ENCODE results near the gene GYPB. TPM values are rescaled to one million over a fixed set of nuclear protein-coding genes. Genes with fewer than 3 reads are reported as not detected.
"Not testable (repeated sequence)": the region's sequence is repeated elsewhere in the genome, so short reads cannot be mapped to it uniquely, and the experiment has no call there.

GYPB gene
- total RNA-seq = not detected

DNA sequence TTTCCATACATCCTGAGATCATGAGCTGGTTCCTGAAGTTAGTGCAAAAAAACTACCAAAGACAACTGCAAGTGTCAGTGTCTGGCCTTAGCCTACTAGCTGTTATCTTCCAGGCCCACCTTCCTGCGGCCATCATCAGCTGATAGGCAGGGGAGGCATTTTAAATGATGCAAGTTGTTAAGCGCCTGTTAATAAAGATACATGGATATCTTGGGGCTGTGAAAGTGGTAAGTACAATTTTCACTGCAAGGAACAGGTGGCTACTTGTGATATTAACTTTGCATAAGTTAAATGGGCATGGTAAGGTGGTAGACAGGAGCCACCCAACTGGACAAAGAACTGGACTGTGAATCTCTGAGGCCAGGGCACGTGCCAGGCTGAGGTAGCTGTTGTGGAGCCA, at the start of gene GYPB:
TSS of gene GYPB (minus strand) at position 104 of the 400 bp plus-strand sequence. CDS start at position 11, 93 bp downstream.
- ATAC-seq, H3K36me3 Mint-ChIP-seq: not testable (repeated sequence)

DNA sequence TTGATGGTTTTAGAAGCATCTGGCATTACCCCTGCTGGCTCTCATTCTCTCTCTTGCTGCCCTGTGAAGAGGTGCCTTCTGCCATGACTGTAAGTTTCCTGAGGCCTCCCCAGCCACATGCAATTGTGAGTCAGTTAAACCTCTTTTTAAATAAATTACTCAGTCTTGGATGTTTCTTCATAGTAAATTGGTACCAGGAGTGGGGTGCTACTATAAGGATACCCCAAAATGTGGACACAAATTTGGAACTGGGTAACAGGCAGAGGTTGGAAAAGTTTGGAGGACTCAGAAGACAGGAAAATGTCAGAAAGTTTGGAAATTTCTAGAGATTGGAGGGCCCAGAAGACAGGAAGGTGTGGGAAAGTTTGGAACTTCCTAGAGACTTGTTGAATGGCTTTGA, 42.4 kb upstream of the GYPB start:
- not testable (repeated sequence) for DNase-seq (ENCODE audit: low spot score in 2 of 2); H3K36me3 Mint-ChIP-seq; ATAC-seq
- H3K9me3 Mint-ChIP-seq = peaks cover 6 to 24% of the 10 kb centered on the region in 2 donors
- H3K27ac Mint-ChIP-seq = peak overlapping the region in 1 of 2 donors; percentile 38

More for the DNA sequence above, at the start of gene GYPB:
- H3K9me3 Mint-ChIP-seq; DNase-seq (ENCODE audit: low spot score in 2 of 2); H3K27ac Mint-ChIP-seq: not testable (repeated sequence)

DNA sequence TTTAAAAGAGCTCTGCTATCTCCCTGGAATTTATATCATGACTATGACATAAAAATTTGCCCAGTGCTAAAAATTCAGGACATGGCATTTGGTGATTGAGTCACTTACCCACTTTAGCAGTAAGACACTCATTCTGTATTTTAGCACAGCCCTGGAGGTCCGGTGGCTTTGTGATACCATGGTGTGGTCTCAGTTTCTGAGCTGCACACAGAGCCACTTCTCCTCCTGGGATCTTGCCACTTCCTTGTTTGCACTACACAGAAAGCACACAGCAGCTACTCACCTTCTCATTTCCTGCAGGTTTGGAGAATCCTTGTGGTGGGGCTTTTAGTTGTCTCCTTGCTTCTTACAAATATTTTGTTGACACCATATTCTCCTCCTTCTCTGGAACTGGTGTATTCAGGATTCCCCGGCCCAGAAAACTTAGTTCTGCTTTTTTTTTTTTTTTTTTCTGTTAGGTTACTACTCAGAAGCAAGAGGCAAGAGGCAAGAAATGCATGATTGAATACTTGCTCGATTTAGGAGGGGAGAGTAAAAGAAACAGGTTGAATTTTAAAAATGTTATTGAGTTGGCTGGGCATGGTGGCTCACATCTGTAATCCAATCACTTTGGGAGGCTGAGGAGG, 41.2 kb upstream of the GYPB start:
- ATAC-seq; H3K36me3 Mint-ChIP-seq; DNase-seq (ENCODE audit: low spot score in 2 of 2); H3K27ac Mint-ChIP-seq: not testable (repeated sequence)
- H3K9me3 Mint-ChIP-seq = peaks cover 6 to 24% of the 10 kb centered on the region in 2 donors

DNA sequence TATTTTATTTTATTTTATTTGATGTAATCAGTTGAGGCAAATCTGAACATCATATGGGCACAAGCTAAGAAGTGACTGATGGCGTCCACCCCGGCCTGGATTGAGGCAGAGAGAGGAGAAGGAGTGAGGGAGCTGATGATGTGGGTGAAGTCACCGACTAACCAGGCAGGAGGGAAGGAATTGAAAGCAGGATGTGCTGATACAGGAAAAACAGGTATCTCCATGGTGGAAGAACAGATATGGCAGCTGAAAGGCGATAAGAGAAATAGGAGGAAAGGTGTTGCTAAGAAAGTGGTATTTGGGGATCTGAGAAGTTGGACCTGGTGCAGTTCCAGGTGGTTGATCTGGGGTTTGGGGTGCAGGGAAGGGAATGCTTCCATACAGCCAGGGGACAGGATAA, 37.6 kb upstream of the GYPB start:
- no peak for DNase-seq (ENCODE audit: low spot score in 2 of 2)
- no peak for ATAC-seq
- H3K9me3 Mint-ChIP-seq = peaks cover 4 to 21% of the 10 kb centered on the region in 2 donors
- peaks cover 5 to 7% of the 10 kb centered on the region in 2 donors for H3K36me3 Mint-ChIP-seq
- H3K27ac Mint-ChIP-seq = no peak overlapping the region

DNA sequence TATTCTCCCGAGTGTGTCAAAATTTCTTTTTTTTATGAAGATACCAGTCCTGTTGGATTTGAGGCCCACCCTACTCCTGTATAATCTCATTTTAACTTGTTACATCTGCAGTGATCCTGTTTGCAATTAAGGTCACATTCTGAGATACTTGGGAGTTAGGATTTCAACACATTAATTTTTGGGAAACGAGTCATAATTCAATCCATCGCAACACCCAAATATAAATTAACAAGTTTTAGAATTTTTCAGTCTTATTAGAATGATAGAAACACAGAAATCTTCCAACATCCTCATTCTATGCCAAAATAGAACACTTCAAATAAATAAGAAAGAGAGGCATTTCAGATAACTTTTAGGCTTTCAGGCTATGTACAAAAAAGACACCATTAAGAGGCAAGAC, 36.2 kb upstream of the GYPB start:
- H3K36me3 Mint-ChIP-seq; DNase-seq (ENCODE audit: low spot score in 2 of 2); ATAC-seq; H3K27ac Mint-ChIP-seq; H3K9me3 Mint-ChIP-seq: not testable (repeated sequence)

DNA sequence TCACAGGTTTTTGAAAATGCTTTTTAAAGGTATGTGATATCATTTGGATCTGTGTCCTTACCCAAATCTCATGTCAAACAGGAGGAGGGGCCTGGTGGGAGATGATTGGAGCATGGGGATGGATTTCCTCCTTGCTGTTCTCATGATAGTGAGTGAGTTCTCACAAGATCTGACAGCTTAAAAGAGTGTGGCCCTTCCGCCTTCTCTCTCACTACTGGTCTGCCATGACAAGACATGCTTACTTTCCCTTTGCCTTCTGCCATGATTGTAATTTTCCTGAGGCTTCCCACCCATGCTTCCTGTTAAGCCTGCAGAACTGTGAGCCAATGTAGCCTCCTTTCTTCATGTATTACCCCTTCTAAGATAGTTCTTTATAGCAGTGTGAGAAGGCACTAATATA, 32.3 kb upstream of the GYPB start:
- DNase-seq (ENCODE audit: low spot score in 2 of 2); H3K36me3 Mint-ChIP-seq; ATAC-seq; H3K9me3 Mint-ChIP-seq; H3K27ac Mint-ChIP-seq: not testable (repeated sequence)

DNA sequence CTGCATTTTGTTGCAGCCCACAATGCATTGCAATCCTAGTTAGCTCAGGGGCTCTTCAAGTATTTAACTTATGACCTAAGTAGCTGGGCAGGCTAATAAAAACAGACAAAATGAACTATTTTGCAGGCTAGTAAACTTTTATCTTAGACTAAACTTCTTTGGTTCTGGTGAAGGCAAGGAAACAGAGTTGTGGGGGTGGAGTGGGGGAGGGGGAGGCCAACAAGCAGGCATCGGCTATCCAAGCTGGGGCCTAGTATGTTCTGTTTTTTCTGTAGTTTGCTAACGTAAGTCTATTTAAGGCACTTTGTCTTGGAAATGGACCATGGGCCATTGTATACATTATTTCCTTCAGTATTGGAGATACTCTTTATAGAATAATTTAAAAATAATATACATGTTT, 31.5 kb upstream of the GYPB start:
- H3K36me3 Mint-ChIP-seq; ATAC-seq; DNase-seq (ENCODE audit: low spot score in 2 of 2); H3K27ac Mint-ChIP-seq; H3K9me3 Mint-ChIP-seq: not testable (repeated sequence)

DNA sequence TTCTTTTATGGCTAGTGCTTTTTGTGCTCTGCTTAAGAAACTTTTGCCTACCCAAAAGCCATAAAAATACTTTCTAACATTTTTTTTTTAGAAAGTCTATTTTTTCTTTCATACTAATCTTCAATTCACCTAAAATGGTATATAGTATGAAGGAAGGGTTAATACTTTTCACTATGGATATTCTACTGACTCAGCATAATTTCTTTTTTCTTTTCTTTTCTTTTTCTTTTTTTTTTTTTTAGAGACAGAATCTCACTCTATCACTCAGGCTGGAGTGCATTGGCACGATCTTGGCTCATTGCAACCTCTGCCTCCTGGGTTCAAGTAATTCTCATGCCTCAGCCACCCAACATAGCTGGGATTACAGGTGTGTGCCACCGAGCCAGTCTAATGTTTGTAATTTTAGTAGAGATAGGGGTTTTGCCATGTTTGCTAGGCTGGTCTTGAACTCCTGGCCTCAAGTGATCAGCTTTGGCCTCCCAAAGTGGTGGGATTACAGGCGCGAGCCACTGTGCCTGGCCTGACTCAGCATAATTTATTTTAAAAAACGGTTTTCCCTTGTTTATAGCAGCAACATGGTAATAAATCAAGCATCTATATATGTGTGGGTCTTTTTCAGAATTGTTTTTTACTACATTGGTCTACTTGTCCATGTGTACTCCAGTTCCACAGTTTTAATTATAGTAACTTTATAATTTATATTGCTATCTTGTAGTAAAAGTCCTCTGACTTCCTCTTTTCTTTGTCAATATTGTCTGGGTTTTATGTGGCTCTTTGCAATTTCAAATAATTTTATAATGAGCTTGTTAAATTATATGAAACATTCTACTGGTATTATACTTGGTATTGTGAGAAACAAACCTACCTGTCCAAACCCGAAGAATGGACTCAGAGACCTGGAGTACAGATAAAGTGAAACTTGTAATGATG, 30.6 kb upstream of the GYPB start:
- not testable (repeated sequence) for H3K9me3 Mint-ChIP-seq; H3K36me3 Mint-ChIP-seq; H3K27ac Mint-ChIP-seq; ATAC-seq; DNase-seq (ENCODE audit: low spot score in 2 of 2)

DNA sequence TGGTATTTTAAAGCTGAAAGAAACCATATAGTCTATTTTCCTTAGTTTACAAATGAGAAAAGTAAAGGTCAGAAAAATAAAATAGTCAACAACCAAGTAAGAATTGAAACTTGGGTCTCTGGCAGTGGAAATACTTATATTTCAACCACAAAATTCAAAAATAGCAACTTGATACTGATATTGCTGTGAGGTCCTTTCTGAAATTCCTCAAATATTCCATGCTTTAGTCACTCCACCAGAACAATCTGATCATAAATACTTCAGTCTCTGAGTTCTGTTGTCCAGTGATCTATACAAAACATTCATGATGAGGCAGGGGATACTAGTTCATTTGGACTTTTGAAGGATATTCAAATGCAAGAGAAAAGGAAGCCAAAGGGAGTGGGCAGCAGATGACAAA, 25.8 kb upstream of the GYPB start:
- not testable (repeated sequence) for ATAC-seq; DNase-seq (ENCODE audit: low spot score in 2 of 2); H3K27ac Mint-ChIP-seq; H3K36me3 Mint-ChIP-seq
- peaks cover 6 to 11% of the 10 kb centered on the region in 2 donors for H3K9me3 Mint-ChIP-seq

DNA sequence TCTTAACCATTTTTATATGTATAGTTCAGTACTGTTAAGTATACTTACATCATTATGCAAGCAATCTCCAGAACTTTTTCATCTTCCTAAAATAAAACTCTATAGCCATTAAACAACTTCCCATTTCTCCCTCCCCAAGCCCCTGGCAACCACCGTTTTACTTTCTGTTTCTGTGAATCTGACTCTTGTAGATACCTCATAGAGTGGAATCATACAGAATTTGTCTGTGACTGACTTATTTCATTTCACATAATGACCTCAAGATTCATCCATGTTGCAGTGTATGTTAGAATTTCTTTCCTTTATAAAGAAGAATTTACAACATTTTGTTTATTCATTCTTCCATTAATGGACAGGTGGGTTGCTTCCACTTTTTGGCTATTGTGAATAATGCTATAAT, 13.4 kb upstream of the GYPB start:
- H3K9me3 Mint-ChIP-seq; ATAC-seq; H3K27ac Mint-ChIP-seq; DNase-seq (ENCODE audit: low spot score in 2 of 2); H3K36me3 Mint-ChIP-seq: not testable (repeated sequence)

DNA sequence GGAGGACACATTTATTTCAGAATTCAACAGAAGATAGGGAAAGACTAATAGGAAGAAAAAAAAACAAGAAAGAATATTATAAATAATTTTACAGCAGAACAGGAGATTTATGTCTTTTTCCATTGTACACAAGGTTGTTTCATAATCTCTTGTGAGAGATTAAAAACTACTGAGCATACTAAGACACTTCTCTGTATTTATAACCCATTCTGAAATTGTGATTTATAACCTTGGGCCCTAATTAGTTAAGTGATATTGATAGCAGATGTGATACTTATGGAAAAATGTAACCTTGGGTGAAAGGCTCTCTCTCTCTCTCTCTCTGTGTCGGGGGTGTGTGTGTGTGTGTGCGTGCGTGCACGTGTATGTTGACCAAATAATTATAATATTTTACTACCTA, 12.7 kb upstream of the GYPB start:
- not testable (repeated sequence) for DNase-seq (ENCODE audit: low spot score in 2 of 2); H3K36me3 Mint-ChIP-seq; H3K27ac Mint-ChIP-seq; ATAC-seq; H3K9me3 Mint-ChIP-seq

DNA sequence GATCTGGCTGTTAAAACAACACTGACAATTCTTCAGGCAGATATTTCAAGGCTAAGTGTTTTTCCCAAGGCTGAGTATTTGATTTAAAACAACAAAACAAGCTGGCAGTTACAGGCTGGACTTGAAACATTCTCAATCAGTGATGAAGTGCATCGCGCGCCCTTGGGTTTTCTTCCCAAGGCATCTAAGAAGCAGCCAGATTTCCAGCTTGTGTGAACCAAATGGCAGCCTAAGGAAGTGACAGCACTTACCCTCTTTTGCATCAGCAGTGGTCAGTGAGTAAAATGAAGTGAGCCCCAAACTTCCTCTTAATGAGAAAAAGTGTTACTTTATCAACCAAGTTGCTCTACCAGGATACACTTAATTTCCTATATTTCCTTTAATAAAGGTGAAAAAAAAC, 12.2 kb upstream of the GYPB start:
- H3K9me3 Mint-ChIP-seq; H3K27ac Mint-ChIP-seq; ATAC-seq; H3K36me3 Mint-ChIP-seq; DNase-seq (ENCODE audit: low spot score in 2 of 2): not testable (repeated sequence)

DNA sequence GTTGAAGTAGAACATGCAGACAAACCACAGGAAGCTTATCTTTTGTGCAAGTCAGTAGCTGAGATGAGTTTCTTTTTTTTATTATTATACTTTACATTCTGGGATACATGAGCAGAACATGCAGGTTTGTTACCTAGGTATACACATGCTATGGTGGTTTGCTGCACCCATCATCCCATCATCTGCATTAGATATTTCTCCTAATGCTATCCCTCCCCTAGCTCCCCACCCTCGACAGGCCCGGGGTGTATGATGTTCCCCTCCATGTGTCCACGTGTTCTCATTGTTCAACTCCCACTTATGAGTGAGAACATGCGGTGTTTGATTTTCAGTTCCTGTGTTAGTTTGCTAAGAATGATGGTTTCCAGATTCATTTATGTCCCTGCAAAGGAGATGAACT, 11.5 kb upstream of the GYPB start:
- not testable (repeated sequence) for H3K27ac Mint-ChIP-seq, ATAC-seq

DNA sequence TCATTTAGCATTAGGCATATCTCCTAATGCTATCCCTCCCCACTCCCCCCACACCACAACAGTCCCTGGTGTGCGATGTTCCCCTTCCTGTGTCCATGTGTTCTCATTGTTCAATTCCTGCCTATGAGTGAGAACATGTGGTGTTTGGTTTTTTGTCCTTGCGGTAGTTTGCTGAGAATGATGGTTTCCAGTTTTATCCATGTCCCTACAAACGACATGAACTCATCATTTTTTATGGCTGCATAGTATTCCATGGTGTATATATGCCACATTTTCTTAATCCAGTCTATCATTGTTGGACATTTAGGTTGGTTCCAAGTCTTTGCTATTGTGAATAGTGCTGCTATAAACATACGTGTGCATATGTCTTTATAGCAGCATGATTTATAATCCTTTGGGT, 7.5 kb upstream of the GYPB start:
- ATAC-seq; H3K36me3 Mint-ChIP-seq; H3K27ac Mint-ChIP-seq; H3K9me3 Mint-ChIP-seq; DNase-seq (ENCODE audit: low spot score in 2 of 2): not testable (repeated sequence)

More for the DNA sequence above, 11.5 kb upstream of the GYPB start:
- H3K9me3 Mint-ChIP-seq; DNase-seq (ENCODE audit: low spot score in 2 of 2); H3K36me3 Mint-ChIP-seq: not testable (repeated sequence)

DNA sequence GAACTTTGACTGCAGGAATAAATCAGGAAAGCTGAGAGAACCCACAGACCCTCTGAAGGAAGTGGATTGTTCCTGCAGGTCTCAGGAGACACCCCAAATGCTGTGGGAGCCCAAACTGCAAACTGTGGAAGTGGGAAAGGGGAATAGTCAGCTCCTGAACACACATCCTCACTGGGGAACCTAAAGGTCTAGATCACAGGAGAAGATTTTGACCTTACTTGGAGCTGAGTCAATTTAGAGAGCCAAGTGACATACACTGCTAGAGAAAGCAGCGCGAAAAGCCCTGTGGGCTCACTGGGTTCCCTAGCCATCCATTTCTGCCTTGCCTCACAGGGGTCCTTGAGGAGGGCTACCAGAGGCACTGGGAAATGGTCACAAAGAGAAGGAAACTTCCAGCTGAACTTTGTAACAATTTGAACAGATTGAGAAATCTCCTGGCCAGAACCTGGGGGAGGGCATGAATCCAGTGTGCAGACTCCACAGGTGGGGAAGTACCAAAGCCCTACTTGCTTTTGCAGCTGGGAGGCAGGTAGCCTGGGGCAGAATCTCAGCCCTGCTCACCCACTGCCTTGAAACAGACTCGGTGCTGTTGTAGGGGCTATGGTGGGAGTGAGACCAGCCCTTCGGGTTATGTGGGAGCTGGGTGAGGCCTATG, 5.3 kb upstream of the GYPB start:
- not testable (repeated sequence) for H3K27ac Mint-ChIP-seq; H3K9me3 Mint-ChIP-seq; DNase-seq (ENCODE audit: low spot score in 2 of 2); H3K36me3 Mint-ChIP-seq; ATAC-seq

DNA sequence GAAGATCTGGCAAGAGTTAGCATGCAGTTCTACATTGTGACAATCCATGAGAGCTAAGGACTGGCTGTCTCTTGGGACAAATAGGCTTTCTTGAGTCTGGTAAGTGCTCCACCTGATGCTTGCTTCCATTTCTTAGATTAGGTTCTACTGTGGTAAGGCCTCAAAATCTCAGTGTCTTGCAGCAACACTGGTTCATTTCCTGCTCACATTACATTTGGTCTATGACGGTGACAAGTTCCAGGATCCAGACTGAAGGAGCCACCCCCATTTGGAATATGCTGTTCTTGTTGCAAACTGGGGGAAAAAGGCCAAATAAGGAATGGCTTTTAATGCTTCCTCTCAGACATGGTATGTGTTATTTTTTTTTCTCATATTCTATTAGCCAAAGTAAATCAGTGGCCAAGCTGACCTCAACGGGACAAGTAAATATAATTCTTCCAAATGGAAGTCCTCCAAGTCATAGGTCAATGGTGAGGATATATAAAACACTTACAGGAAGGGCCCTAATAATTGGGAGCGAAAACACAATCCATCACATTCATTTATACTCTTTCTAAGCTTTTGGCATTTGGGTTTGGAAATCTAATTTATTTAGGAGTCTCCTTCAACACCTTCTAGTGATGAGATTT, 3.7 kb upstream of the GYPB start:
- not testable (repeated sequence) for H3K36me3 Mint-ChIP-seq, H3K27ac Mint-ChIP-seq, ATAC-seq

More for the DNA sequence above, 3.7 kb upstream of the GYPB start:
- not testable (repeated sequence) for DNase-seq (ENCODE audit: low spot score in 2 of 2); H3K9me3 Mint-ChIP-seq

All from activated naive CD4-positive, alpha-beta T cell treated with anti-CD3 and anti-CD28 coated beads, Interleukin-2, amount 50 U/mL, for 72 hours (primary cell).